Hepatocyte (in vitro differentiated cells): Measurements from ENCODE around the gene RPP21. TPM values are rescaled to one million over a fixed set of nuclear protein-coding genes. Genes with fewer than 3 reads are reported as not detected.

Experiments
- DNase-seq: peaks from one replicate; pipeline ENCODE4 v3.0.0-alpha.2; 2016; ENCODE audit warnings: low spot score
- H2AFZ ChIP-seq: fragments of 200-600 bp; sonication (generic); 2 replicates; pipeline ENCODE4 v1.6.0; 2016; ENCODE audit warnings: antibody characterized with exemption, mild to moderate bottlenecking
- H3K27ac ChIP-seq: fragments of 200-600 bp; sonication (generic); 2 replicates; pipeline ENCODE4 v1.5.1; 2016; ENCODE audit warnings: mild to moderate bottlenecking
- H3K27me3 ChIP-seq: fragments of 200-600 bp; sonication (generic); 2 replicates; pipeline ENCODE4 v1.6.1; 2016
- H3K36me3 ChIP-seq: fragments of 200-600 bp; sonication (generic); replicated peaks from 2 replicates; pipeline ENCODE4 v1.5.1; 2016; ENCODE audit warnings: low read depth; ENCODE audit not compliant: insufficient read depth
- H3K4me1 ChIP-seq: fragments of 200-600 bp; sonication (generic); 2 replicates; pipeline ENCODE4 v1.5.1; 2016; ENCODE audit warnings: mild to moderate bottlenecking, moderate library complexity; ENCODE audit not compliant: insufficient read depth
- H3K4me2 ChIP-seq: fragments of 200-600 bp; sonication (generic); 2 replicates; pipeline ENCODE4 v1.6.0; 2016
- H3K4me3 ChIP-seq: fragments of 200-600 bp; sonication (generic); 2 replicates; pipeline ENCODE4 v1.5.1; 2016; ENCODE audit warnings: mild to moderate bottlenecking
- H3K79me2 ChIP-seq: fragments of 200-600 bp; sonication (generic); 2 replicates; pipeline ENCODE4 v1.6.0; 2017; ENCODE audit warnings: mild to moderate bottlenecking
- H3K9me2 ChIP-seq: fragments of 200-600 bp; sonication (generic); replicated peaks from 2 replicates; pipeline ENCODE4 v1.6.0; 2017; ENCODE audit warnings: mild to moderate bottlenecking; ENCODE audit not compliant: insufficient read depth
- H3K9me3 ChIP-seq: fragments of 200-600 bp; sonication (generic); 2 replicates; pipeline ENCODE4 v1.5.1; 2016; ENCODE audit warnings: low read depth, mild to moderate bottlenecking
- H4K20me1 ChIP-seq: fragments of 200-600 bp; sonication (generic); 2 replicates; pipeline ENCODE4 v1.6.0; 2016; ENCODE audit warnings: mild to moderate bottlenecking; ENCODE audit not compliant: insufficient read depth, poor library complexity, severe bottlenecking
- CTCF ChIP-seq: fragments of 200-600 bp; sonication (generic); IDR thresholded peaks from 2 replicates; pipeline ENCODE4 v1.5.1; 2016; ENCODE audit warnings: antibody characterized with exemption, mild to moderate bottlenecking; ENCODE audit not compliant: poor library complexity
- EZH2 ChIP-seq: fragments of 200-600 bp; sonication (generic); IDR thresholded peaks from 2 replicates; pipeline ENCODE4 v1.6.1; 2016; ENCODE audit warnings: antibody characterized with exemption, mild to moderate bottlenecking, borderline replicate concordance
- EZH2phosphoT487 ChIP-seq: fragments of 200-600 bp; sonication (generic); IDR thresholded peaks from one replicate; pipeline ENCODE4 v1.6.1; 2018; ENCODE audit warnings: antibody characterized with exemption, mild to moderate bottlenecking, low read depth, moderate library complexity; ENCODE audit not compliant: unreplicated experiment, severe bottlenecking
- WGBS: methylation state at CpG from one replicate; pipeline ENCODE4 v1.1.6; 2016; ENCODE audit warnings: low lambda C conversion rate; ENCODE audit errors: missing lambda C conversion rate; 5-methylcytosine and 5-hydroxymethylcytosine counted together
- polyA plus RNA-seq: library from polyadenylated mRNA; unstranded; fragments of >200 nt; fragmentation: Nextera tagmentation; extraction: Ambion mirVana; gene quantifications from 2 replicates; pipeline ENCODE4 v1.2.1, GENCODE V29; 2016
- total RNA-seq: library from RNA; depleted of rRNA; stranded (reverse); fragments of >200 nt; gene quantifications from 2 replicates; pipeline ENCODE4 v1.2.3, GENCODE V29; 2014

The RPP21 gene
- total and polyA plus RNA-seq, 2 experiments from 2014 or later: 40.8 to 87.2 TPM

- Histone ChIP-seq H2AFZ (no peak overlapping the region), H3K4me3 (no peak overlapping the region), H3K4me2 (no peak overlapping the region), H3K79me2 (peaks cover 99% of the 10 kb centered on the region), H3K4me1 (no peaks in the 10 kb centered on the region), H4K20me1 (peaks cover 78% of the 10 kb centered on the region), H3K27ac (no peak overlapping the region), H3K36me3 (no peaks in the 10 kb centered on the region), H3K27me3 (no peaks in the 10 kb centered on the region), H3K9me2 (no peaks in the 10 kb centered on the region), H3K9me3 (no peaks in the 10 kb centered on the region)
- WGBS: 97% methylated on average over 3 of the region's 3 CpGs
- TF ChIP-seq EZH2: no peak
- TF ChIP-seq EZH2phosphoT487: no peak
- no peak for TF ChIP-seq CTCF
- DNase-seq: no peak
Observed at GRCh38 chr6:30315156-30315555, 29.8 kb upstream of the RPP21 start.

GRCh38 chr6:30317913-30318589 lies 26.9 kb upstream of the RPP21 start:
- Histone ChIP-seq H3K79me2 (peaks cover 100% of the 10 kb centered on the region), H3K27me3 (no peaks in the 10 kb centered on the region), H3K4me2 (no peak overlapping the region), H3K9me2 (no peaks in the 10 kb centered on the region), H3K9me3 (no peaks in the 10 kb centered on the region), H3K4me1 (no peaks in the 10 kb centered on the region), H4K20me1 (peaks cover 84% of the 10 kb centered on the region), H3K4me3 (no peak overlapping the region), H2AFZ (no peak overlapping the region), H3K36me3 (no peaks in the 10 kb centered on the region), H3K27ac (no peak overlapping the region)
- TF ChIP-seq EZH2phosphoT487: no peak
- no peak for TF ChIP-seq CTCF
- no peak for TF ChIP-seq EZH2
- 82% methylated on average over 6 of the region's 6 CpGs for WGBS
- DNase-seq: no peak

- 75% methylated on average over 1 of the region's 1 CpG for WGBS
- H3K4me1 ChIP-seq: peaks cover under 1% of the 10 kb centered on the region
- H3K27ac ChIP-seq: no peak overlapping the region
- H3K36me3 ChIP-seq: no peaks in the 10 kb centered on the region
- TF ChIP-seq CTCF: no peak
- TF ChIP-seq EZH2phosphoT487: no peak
- TF ChIP-seq EZH2: no peak
- H3K27me3 ChIP-seq: no peaks in the 10 kb centered on the region
- DNase-seq: no peak
- no peaks in the 10 kb centered on the region for H3K9me3 ChIP-seq
- H4K20me1 ChIP-seq: peaks cover 83% of the 10 kb centered on the region
- no peak overlapping the region for H3K4me3 ChIP-seq
- H3K4me2 ChIP-seq: no peak overlapping the region
- H3K79me2 ChIP-seq: peaks cover 100% of the 10 kb centered on the region
- no peak overlapping the region for H2AFZ ChIP-seq
- no peaks in the 10 kb centered on the region for H3K9me2 ChIP-seq
Observed at GRCh38 chr6:30319146-30319835, 25.7 kb upstream of the RPP21 start.
